M059J (cell line): Measurements from ENCODE around the gene DDX52. TPM values are rescaled to one million over a fixed set of nuclear protein-coding genes. Genes with fewer than 3 reads are reported as not detected.
"Not testable (repeated sequence)": the region's sequence is repeated elsewhere in the genome, so short reads cannot be mapped to it uniquely, and the experiment has no call there.

Experiments used
- DNase-seq: peaks from one replicate; pipeline ENCODE4 v3.0.0-alpha.2; 2012; ENCODE audit warnings: low read depth
- total RNA-seq: library from RNA; depleted of rRNA; stranded (reverse); fragments of >200 nt; shearing (Covaris generic); gene quantifications from 2 replicates; pipeline ENCODE4 v1.2.3, GENCODE V29; 2014; rRNA removed

The DDX52 gene, protein sequence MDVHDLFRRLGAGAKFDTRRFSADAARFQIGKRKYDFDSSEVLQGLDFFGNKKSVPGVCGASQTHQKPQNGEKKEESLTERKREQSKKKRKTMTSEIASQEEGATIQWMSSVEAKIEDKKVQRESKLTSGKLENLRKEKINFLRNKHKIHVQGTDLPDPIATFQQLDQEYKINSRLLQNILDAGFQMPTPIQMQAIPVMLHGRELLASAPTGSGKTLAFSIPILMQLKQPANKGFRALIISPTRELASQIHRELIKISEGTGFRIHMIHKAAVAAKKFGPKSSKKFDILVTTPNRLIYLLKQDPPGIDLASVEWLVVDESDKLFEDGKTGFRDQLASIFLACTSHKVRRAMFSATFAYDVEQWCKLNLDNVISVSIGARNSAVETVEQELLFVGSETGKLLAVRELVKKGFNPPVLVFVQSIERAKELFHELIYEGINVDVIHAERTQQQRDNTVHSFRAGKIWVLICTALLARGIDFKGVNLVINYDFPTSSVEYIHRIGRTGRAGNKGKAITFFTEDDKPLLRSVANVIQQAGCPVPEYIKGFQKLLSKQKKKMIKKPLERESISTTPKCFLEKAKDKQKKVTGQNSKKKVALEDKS
- 16.6 and 31.7 TPM in 2 replicates for total RNA-seq

DNA sequence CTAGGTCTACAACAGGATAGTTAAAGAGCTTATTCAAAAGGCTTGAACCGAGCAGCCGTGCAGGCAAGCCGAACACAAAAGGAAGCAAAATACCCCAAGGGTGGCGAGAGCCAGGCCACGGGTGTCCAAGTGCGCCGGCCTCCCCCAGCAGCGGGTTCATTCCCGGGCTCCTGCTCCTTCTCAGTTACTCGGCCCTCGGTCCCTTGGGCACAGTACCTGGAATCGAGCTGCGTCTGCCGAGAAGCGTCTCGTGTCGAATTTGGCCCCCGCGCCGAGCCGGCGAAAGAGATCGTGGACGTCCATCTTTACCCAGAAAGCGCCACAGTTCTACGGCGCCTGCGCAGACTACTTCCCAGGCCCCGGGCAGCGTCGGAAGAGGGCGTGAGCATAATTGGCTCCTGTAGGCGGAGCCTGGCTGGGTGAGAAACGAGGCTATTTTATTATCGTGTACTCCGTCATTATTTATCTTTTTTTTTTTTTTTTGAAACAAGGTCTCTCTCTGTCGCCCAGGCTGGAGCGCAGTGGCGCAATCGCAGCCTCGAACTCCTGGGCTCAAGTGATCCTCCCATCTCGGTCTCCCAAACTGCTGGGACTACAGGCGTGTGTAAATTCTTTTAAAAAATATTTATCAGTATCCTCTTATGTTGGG lies at the start of gene DDX52:
TSS of gene DDX52 (minus strand) at position 329 of the 649 bp plus-strand sequence. CDS start at position 303, 26 bp downstream.
- peak; percentile 91 for DNase-seq

DNA sequence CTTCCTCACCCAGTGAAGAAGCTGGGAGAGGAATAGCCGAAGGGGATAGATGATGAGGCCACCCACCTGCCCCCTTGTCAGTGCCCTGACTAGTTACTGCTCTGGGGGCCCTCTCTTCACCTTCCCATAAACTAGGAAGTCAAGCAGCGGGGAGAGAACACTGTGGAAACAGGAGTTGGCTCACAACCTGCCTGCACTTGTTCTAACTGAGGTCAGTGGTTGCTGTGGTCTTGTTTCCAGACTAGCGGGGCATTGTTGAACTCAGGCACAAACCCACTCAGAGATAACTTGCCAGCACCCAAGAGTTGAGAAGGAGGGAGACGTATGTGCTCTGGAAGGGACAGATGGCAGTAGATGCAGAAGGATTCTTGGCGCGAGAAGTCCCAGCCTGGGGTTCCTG lies 48.6 kb upstream of the DDX52 start:
- DNase-seq, result no peak

DNA sequence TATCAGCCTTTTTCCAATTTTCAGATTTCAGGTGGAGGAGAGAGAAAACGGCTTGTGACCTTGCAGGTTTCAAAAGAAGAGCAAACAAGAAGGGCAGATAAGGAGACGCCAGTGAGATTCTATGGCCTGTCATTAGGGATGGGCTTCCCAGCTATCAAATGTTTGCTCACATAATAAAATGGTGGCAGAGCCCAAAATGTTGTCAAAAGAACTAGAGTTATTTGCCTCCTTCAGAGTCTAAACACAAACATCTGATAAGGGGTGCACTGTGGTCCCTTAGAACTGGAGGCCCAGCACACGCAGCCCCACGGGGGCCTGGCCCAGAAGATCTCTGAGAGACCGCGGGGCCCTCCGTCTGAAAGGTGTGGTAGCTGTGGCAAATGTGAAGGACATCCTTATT lies 46.1 kb upstream of the DDX52 start:
- DNase-seq, result no peak

DNA sequence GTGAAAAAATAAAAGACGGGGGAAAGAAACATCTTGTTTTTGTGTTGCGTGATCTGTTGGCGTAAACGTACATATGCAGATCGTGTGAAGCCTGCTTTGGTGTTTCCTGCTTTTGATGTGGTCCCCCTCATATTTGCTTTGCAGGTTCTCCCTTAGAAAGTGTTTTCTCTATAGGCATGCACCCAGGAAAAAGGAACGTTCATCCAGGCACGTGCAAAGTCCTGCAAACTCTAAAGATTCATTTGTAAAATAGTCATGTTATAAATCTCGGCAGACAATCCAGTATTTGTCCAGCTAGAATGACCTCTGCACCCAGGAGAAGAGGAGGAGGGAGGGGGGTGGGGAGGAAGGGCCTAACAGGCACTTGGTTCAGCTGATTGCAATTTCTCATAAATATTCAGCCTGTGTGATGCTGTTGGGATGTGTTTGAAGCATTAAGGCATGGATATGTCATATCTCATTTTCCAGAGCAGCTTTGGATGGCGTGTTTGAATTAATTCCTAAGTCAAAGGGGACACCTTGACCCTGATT lies 40.3 kb upstream of the DDX52 start:
- DNase-seq, result no peak

DNA sequence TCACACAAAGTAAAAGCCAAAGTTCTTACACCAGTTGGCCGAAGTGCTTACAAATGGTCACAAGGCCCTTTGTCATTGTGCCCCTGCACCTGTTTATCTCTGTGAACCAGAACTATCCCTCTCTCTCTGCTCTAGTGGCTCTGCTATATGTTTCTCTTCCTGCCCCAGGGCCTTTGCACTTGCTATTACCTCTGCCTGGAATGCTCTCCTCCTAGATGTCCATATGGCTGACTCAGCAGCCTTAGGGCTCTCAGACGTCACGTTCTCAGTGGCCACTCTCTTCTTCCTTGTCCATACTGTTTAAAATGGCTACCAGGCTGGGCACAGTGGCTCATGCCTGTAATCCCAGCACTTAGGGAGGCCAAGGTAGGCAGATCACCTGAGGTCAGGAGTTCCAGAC lies 38.8 kb upstream of the DDX52 start:
- no peak for DNase-seq

DNA sequence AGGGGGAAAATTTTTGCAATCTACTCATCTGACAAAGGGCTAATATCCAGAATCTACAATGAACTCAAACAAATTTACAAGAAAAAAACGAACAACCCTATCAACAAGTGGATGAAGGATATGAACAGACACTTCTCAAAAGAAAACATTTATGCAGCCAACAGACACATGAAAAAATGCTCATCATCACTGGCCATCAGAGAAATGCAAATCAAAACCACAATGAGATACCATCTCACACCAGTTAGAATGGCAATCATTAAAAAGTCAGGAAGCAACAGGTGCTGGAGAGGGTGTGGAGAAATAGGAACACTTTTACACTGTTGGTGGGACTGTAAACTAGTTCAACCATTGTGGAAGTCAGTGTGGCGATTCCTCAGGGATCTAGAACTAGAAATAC lies 36.7 kb upstream of the DDX52 start:
- not testable (repeated sequence) for DNase-seq

DNA sequence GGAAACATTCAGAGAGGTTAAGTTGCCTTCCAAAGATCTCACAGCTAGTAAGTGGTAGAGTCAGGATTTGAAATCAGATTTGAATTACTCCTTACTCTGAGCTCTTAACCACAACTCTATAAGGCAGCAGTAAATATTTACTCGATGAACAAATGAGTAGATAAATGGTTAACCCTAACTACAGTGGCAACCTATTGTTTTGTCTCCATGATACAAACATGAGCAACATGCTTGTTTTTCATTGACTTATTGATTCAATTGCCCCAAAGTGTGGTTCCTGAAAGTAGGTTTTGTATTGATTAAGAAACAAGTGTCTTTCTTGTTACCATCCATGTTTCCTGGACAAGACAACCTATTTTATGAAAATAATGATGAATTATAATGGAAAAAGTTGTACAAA lies 34.8 kb upstream of the DDX52 start:
- DNase-seq, result no peak

DNA sequence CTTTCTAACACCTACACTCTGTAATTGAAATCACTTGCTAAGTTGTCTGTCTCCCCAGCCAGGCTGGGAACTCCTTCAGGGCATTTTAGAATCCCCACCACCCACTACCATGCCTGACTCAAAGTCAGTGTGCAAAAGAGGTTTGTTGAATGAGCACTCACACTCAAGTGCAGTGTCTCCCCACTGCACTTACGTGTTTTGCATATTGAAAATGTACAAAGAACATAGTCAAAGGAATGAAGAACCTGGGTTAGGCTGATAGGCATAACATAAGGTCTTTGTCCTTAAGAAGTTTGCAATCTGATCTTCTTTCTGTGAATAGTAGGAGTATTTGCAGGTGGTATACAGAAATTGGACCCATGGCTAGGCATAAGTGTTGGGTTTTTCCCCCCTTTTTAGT lies 33.8 kb upstream of the DDX52 start:
- no peak for DNase-seq

DNA sequence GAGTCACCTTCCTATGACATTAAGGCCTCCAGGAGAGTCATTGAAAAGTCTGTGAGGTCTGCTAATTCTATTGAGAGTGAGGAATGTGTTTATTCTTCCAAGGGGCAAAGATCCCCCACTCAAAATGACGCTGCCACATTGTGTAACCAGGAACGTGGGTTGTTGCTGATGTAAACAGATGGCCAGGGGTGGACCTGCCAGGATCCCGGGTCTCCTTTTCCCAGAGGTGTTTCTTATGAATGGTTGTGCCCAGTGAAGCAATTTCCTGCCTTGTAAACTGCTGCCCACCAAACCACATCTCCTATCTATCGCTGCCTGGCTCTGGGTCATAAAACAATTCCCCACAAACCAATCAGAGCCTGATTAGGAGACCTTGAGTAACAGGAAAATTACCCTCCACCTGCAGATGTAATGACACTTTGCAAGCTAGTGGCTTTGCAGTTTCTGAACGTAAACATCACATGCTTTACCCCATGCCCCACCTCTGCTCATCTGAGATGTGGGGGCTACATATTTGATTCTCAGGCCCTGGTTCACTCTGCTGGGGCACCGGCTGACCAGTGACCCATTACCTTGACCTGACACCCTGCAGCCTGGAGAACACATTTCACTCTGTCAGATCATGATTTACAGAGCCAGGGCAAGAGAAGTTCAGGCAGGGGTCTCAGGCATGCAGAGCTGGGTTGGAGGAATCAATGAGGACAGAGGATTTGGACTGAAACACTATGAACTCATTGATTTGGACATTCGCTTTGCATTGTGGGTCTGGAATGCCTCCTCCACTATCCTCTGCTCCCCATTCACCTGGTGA lies 33.1 kb upstream of the DDX52 start:
- peak; percentile 60 for DNase-seq

DNA sequence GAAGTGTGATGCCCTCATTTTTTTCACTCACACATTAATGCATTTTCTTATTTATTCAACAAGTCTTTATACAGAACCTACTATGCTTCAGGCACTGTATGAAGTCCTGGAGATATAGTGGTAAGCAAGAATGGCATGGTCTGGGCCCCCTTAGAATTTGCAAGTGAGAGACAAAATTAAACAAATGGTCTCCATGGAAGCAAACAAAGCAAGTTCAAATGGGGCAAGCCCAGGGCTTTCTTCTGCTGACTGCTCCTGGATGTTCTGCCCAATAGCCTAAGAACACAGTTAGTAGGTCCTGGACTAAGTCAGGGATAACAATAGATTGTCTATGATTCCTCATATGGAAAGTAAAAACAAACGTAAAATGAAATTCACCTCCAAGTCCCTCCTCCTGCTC lies 31.3 kb upstream of the DDX52 start:
- no peak for DNase-seq

DNA sequence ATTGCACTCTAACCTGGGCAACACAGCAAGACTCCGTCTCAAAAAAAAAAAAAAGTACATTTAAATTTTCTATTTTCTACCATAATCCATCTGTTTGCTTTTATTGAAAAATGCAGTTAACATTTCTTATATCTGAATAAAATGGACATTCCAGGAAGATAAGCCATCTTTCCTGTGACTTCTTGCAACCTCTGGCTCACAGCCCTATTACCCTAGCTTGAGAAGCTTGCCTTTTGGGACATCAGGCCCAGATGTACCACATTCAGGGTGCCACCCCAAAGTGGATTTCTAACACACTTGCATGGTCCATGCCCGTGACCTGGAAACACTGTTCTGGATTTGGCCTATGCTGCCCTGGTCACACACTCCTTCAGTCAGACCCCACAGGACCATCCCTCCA lies 30.1 kb upstream of the DDX52 start:
- no peak for DNase-seq

DNA sequence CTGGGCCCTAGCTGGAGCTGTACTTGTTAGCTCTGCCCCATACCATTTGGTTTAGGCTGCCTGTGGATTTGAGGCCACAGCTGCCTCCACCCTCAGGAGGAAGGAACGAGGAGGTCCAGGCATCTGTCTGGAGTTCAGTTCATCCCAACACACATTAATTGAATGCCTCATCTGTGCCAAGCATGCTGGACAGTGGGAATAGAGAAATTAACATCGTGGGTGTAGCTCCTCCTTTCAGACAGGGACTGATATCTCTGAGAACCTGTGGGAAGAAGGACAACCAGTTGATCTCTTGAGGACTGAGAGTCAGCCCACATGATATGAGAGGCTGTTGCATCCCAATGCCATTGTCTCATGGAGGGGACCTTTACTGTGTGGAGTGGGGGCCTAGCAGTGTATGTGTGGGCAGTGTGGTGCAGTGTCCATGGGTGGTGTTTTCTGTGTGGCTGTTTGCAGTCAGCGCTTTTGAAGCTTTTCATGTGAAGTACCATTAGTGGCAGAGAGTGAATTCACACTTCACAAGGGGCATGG lies 29.4 kb upstream of the DDX52 start:
- DNase-seq, result no peak

DNA sequence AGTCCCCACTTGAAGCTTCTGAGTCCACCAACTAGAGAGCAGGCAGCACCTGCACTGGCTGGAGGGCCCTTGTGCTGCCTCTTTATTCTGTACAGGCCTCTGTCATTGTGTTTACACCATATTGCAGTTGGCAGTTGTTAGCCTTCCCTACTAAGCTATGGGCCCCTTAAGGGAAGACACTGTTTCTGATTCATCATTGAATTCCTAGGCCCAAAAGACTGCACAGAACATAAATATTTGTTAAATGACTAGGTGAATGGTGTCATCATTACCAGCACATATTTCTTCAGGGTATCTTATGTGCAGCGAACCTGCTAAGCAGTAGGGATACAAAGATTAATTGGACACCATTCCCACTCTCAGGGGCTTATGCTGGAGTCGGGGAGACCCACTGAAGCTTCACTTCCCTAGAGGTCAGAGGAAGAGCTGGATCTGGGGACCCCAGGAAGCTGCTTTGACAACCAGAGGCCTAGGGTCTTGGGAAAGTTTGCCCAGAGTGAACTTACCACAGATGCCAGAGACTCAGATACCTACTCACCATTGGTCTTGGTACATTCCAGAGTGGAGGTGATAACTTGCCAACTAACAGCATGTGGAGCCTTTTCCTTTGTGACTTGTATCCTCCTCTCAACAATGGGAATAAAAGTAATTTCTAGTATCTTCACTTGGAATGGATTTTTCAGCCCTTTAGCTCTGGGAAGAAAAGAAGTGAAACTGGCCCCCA lies 28.7 kb upstream of the DDX52 start:
- DNase-seq, result peak; percentile 88

DNA sequence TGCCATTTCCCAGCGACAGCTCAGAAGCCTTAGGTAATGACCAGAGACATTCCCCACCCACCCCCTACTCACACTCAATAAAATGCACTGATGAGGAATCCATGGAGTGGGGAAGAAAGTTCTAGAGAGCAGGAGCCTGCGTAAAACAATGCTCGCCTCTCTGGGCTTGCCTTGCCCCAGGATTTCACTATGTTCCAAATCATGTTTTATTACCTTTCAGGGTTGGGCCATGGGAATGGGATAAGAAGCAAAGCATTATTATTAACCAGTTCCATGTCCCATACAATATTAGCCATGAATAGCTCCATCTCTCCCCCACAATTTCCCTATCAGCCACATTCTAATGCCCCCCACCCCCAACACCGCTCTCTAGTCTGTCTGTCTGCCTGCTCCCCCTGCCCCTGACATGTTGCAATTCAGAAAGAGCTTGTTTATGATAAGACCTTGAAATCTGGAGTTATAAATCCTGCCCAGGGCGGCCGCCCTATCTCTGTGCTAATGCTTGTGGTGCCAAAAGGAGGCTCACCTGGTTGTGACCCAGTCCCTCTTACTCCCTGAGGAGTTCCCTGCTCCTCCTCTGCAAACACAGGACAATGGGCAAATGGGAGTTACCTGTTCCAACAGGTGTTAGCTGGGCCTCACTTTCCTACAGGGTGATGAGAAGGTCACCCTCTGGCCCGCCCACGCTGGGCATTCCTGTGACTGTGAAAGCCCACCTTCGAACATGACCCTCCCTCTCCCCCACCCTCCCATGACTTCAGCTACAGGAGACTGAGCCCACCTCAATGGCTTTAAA lies 28.0 kb upstream of the DDX52 start:
- no peak for DNase-seq

DNA sequence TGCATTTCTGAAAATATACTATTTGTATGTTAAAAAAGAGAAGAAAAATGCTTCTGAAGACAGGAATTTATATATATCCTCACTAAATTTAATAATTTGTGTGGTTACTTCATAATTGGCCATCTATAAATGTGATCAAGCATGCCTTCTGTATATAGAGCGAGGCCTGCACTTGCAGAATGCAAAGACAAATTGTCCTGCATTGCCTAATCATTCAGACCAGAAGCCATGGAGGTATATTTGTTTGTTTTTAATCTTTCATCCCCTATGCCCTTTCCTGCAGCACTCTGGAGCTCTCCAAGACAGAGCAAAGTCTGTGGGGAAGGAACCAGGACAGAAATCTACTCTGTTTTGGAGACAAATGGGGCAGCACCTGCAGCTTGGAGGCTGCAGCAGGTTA lies 23.8 kb upstream of the DDX52 start:
- no peak for DNase-seq

DNA sequence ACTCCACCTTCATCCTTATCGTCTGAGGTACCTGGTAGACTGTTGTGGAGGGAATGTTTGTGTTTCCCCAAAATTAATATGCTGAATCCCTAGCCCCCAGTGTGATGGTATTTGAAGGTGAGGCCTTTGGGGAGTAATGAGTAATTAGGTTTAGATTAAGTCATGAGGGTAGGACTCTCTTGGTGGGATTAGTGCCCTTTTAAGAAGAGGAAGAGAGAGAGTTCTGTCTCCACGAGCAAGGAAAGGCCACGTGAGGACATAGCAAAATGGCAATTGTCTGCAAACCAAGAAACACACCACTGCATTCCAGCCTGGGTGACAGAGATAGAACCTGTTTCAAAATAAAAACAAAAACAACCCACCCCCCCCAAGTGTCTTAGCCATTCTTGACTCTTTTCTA lies 21.0 kb upstream of the DDX52 start:
- DNase-seq, result no peak

DNA sequence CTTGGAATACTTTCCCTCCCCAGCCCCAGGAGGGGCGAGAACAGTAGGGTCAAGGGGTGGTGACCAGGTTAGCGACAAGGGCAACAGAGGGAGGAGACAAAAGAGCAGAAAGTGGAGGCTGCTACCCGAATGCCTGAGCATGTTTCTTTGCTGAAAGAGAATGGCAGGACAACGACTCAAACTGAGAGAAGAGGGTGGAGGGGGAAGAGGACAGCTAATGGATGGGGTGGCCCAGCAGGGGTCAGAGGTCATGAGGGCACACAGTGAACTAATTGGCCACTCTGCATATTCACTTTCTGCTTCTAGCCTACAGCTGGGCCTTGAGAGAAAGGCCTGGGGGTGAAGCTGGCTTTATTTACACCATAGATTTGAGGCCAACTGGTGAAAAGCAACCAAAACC lies 19.1 kb upstream of the DDX52 start:
- DNase-seq, result no peak

DNA sequence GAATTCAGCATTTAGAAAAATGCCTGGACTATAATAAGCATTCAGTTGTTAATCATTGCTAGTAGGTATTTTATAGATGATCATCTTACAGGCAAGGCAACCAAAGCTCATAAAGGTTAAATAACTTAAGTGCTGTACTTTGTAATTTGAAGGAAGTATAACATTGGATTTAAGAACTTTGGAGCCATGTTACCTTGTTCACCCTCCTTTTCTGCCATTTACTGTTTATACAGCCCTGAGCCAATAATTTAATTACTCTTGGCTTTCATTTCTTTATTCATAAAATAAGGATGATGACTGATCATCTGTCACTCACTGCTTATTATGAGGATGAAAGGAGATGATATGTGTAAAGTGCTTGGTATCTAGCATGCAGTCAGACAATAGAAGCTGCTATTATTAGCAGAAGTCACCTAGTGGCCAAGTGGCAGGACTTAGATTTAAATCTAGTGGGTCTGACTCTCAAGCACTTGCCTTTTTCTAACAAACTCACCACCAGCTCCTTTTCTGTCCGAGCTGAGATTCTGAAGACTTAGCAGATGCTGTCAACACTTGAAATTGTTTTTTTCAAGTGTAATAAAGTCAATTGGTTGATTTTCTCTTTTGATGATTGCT lies 18.3 kb upstream of the DDX52 start:
- DNase-seq, result no peak

DNA sequence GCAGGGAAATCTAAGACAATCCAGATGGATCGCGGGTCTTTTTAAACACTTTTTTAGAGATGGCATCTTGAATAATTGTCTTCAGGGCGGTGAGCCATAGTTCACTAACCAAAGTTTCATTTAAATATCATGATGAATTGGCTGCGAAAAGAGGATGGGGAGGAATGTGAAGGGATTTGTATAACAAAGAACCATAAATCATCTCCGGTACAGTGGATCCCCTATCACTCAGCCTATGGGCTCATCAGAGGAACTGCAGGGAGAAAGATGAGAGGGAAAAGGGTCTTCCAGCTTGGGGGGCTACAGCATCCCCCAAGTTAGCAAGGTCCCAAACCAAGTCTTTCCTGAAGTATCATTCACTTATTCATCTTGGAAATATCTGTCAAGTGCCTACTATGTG lies 16.7 kb upstream of the DDX52 start:
- no peak for DNase-seq

DNA sequence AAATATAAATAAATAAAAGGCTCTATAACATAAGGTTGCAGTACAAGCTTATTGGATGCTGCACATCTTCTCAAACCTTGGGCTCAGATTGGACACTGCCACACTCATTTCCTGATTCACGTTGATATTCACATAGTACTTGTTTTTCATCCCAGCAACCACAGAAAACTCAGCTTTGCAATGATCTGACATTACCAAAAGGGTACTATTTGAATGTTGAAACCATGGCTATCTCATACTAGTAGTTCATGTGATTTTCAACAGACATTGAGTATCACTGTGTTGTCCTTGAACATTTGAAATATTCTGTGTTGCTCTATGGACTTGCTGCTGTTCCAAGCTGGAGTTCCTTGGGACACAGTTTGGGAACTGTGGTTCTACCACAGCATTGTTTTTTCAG lies 14.0 kb upstream of the DDX52 start:
- DNase-seq, result no peak
